ENCODE results near the gene SLC25A43. TPM values are rescaled to one million over a fixed set of nuclear protein-coding genes. Genes with fewer than 3 reads are reported as not detected.

Gene SLC25A43
- total RNA-seq, 2 experiments from 2014 or later = 0.91 to 1.0 TPM

DNA sequence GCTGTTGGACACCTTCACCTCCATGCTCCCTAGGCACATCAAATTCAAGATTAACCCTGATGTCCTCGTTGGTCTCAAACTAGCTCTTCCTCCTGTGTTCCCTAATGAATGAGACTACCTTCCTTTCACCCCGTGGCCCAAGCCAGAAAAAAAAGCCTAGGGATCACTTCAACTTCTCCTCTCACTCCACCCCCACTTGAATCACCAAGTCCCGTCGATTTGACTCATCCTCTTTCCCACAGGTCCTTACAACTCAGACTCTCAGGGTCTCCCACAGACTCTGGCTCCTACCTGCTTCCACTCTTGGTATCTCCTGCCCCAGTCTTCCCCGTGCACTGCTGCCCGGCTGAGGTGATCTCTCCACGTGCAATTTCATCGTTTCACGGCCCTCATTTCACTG, 8.5 kb downstream of the SLC25A43 start:
- H3K4me1 ChIP-seq (ENCODE audit: insufficient read depth, low read length) = no peaks in the 10 kb centered on the region
- no peak for ATAC-seq (ENCODE audit: poor library complexity)
- TF ChIP-seq, protein P1, sequence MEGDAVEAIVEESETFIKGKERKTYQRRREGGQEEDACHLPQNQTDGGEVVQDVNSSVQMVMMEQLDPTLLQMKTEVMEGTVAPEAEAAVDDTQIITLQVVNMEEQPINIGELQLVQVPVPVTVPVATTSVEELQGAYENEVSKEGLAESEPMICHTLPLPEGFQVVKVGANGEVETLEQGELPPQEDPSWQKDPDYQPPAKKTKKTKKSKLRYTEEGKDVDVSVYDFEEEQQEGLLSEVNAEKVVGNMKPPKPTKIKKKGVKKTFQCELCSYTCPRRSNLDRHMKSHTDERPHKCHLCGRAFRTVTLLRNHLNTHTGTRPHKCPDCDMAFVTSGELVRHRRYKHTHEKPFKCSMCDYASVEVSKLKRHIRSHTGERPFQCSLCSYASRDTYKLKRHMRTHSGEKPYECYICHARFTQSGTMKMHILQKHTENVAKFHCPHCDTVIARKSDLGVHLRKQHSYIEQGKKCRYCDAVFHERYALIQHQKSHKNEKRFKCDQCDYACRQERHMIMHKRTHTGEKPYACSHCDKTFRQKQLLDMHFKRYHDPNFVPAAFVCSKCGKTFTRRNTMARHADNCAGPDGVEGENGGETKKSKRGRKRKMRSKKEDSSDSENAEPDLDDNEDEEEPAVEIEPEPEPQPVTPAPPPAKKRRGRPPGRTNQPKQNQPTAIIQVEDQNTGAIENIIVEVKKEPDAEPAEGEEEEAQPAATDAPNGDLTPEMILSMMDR (IDR thresholded peaks at IDR 0.05) = no peak
- no peak overlapping the region for H3K4me3 ChIP-seq (ENCODE audit: low read length)
- DNase-seq = no peak
- no peaks in the 10 kb centered on the region for H3K36me3 ChIP-seq (ENCODE audit: insufficient read depth, low read length)
- CTCF ChIA-PET = no interaction called here
- intact Hi-C loops (cut with DNase I, micrococcal nuclease) = no loop called here
- H3K9me3 ChIP-seq (ENCODE audit: control insufficient read depth in 1 of 2, insufficient read depth in 1 of 2, low read length in 2 of 2) = no peaks in the 10 kb centered on the region
- no peaks in the 10 kb centered on the region for H3K27me3 ChIP-seq (ENCODE audit: control insufficient read depth in 1 of 2, insufficient read depth in 2 of 2, low read length in 2 of 2)
- Mint-ChIP-seq H3K27ac (no peak overlapping the region), H3K9me3 (no peaks in the 10 kb centered on the region), H3K36me3 (ENCODE audit: low read depth) (no peaks in the 10 kb centered on the region), H3K4me1 (ENCODE audit: low read depth) (no peaks in the 10 kb centered on the region), H3K27me3 (no peaks in the 10 kb centered on the region), H3K4me3 (no peak overlapping the region)
- POLR2A ChIA-PET = no interaction called here
- H3K27ac ChIP-seq (ENCODE audit: low read depth in 1 of 2, low read length in 2 of 2) = no peak overlapping the region

DNA sequence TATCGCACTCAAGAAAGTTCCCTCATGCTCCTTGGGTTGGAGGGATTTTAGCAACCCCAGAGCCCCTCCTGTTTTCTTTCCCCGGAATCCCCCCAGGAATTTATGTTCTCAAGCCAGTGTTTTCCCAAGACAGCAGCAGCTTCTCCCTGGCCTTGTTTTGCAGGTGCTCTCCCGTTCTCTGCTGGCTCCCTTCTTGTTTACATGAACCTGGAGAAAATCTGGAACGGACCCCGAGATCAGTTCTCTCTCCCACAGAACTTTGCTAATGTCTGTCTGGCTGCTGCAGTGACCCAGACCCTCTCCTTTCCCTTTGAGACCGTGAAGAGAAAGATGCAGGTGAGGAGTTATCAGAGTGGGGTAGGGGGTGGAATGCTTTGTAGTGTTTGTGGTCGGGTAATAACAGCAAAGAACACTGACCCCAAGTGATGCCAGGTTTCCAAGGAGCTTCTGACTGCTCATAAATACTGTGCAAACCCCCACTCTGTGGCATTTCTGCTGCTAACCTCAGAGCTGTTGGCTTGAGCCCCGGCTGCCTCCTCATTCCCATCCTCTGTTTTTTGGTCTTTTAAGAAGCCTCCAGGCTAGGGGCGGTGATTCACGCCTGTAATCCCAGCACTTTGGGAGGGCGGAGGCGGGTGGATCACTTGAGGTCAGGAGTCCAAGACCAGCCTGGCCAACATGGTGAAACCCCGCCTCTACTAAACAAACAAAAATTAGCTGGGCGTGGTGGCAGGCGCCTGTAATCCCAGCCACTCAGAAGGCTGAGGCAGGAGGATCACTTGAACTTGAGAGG, 11.1 kb downstream of the SLC25A43 start:
- CTCF ChIA-PET = no interaction called here
- TF ChIP-seq, protein P1 (IDR thresholded peaks at IDR 0.05) = no peak
- no peak overlapping the region for H3K4me3 ChIP-seq (ENCODE audit: low read length)
- H3K4me3 Mint-ChIP-seq = no peak overlapping the region
- no peaks in the 10 kb centered on the region for H3K36me3 Mint-ChIP-seq (ENCODE audit: low read depth)
- H3K27ac Mint-ChIP-seq = no peak overlapping the region
- no peaks in the 10 kb centered on the region for H3K4me1 ChIP-seq (ENCODE audit: insufficient read depth, low read length)
- no peaks in the 10 kb centered on the region for H3K9me3 Mint-ChIP-seq
- POLR2A ChIA-PET = no interaction called here
- ATAC-seq (ENCODE audit: poor library complexity) = no peak
- no peaks in the 10 kb centered on the region for H3K4me1 Mint-ChIP-seq (ENCODE audit: low read depth)
- no peaks in the 10 kb centered on the region for H3K36me3 ChIP-seq (ENCODE audit: insufficient read depth, low read length)
- no peaks in the 10 kb centered on the region for H3K27me3 ChIP-seq (ENCODE audit: control insufficient read depth in 1 of 2, insufficient read depth in 2 of 2, low read length in 2 of 2)
- intact Hi-C loops (cut with DNase I, micrococcal nuclease) = no loop called here
- no peaks in the 10 kb centered on the region for H3K9me3 ChIP-seq (ENCODE audit: control insufficient read depth in 1 of 2, insufficient read depth in 1 of 2, low read length in 2 of 2)
- H3K27ac ChIP-seq (ENCODE audit: low read depth in 1 of 2, low read length in 2 of 2) = no peak overlapping the region
- H3K27me3 Mint-ChIP-seq = no peaks in the 10 kb centered on the region
- DNase-seq = no peak

DNA sequence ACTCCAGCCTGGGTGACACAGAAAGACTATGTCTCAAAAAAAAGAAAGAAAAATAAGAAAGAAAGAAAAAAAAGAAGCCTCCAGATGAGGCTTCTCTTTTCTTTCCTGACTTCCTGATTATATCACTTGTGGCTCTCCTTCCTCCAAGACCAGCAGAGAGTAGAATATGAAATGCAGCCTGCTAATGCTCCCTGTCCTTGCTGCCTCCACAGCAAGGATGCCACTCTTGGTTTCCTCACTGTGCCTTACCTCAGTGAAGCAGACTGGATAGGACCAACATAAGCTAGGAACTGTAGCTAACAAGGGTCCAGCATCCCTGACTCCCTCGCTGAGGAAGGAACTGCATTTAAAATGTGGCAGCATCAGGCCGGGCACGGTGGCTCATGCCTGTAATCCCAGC, 11.7 kb downstream of the SLC25A43 start:
- no peak for ATAC-seq (ENCODE audit: poor library complexity)
- TF ChIP-seq, protein P1 (IDR thresholded peaks at IDR 0.05) = no peak

More for the DNA sequence above, 11.7 kb downstream of the SLC25A43 start:
- Mint-ChIP-seq H3K27me3 (no peaks in the 10 kb centered on the region), H3K36me3 (ENCODE audit: low read depth) (no peaks in the 10 kb centered on the region), H3K9me3 (no peaks in the 10 kb centered on the region), H3K27ac (no peak overlapping the region), H3K4me1 (ENCODE audit: low read depth) (no peaks in the 10 kb centered on the region), H3K4me3 (no peak overlapping the region)
- Histone ChIP-seq H3K36me3 (ENCODE audit: insufficient read depth, low read length) (no peaks in the 10 kb centered on the region), H3K27me3 (ENCODE audit: control insufficient read depth in 1 of 2, insufficient read depth in 2 of 2, low read length in 2 of 2) (no peaks in the 10 kb centered on the region), H3K4me1 (ENCODE audit: insufficient read depth, low read length) (no peaks in the 10 kb centered on the region), H3K27ac (ENCODE audit: low read depth in 1 of 2, low read length in 2 of 2) (no peak overlapping the region), H3K9me3 (ENCODE audit: control insufficient read depth in 1 of 2, insufficient read depth in 1 of 2, low read length in 2 of 2) (no peaks in the 10 kb centered on the region), H3K4me3 (ENCODE audit: low read length) (no peak overlapping the region)
- CTCF ChIA-PET = no interaction called here
- intact Hi-C loops (cut with DNase I, micrococcal nuclease) = no loop called here
- no peak for DNase-seq
- POLR2A ChIA-PET = no interaction called here

Data from CD4-positive, alpha-beta T cell (primary cell).